GM19455 (cell line): Measurements from ENCODE around the gene NPL.

Experiments used
- ATAC-seq: cut with Tn5 transposase; IDR thresholded peaks from one replicate; pipeline ENCODE4 v1.9.1; 2021; ENCODE audit not compliant: unreplicated experiment

The NPL gene

DNA sequence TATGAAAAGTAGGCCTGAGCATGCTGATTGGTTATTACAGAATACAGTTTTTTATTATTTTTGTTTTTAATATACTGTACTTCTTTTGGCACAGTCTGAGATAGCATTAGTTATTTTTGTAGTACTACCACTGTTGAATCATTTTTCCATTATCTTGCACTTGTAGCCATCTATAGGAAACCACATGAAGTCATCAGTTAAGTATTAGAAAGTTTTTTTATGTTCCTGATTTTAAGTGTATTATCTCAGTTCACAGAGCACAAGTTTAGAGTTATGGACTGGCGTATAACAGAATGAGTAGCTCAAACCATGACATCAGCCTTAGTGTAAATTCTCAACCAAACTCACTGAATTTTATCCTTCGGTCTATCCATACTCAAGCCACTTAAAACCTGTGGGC is 72.4 kb downstream of the NPL start:
- ATAC-seq, result no peak

DNA sequence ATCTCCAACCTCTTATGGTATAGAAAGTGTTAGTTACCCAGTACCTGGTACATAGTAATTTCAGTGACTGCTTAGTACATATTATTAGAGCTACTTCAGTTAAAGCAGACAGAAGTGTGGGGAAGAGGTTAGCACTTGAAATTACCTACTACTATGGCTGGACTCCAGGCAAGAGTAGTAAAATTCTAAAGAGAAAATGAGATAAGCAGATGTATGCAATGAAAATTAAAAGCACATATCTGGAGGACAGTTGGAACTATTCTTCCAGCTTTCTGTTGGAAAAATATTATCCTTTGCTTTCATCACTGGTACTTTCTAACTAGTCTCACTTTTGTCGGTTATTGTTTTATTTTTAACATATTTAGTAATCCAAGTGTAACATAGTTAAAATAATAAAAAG is 73.3 kb downstream of the NPL start:
- no peak for ATAC-seq

GRCh38 chr1:182863940-182864339 is 74.4 kb downstream of the NPL start:
- no peak for ATAC-seq

- ATAC-seq, result no peak
Observed at GRCh38 chr1:182867861-182868260, 78.3 kb downstream of the NPL start.

- ATAC-seq, result no peak
Observed at GRCh38 chr1:182869241-182869666, 79.7 kb downstream of the NPL start.

DNA sequence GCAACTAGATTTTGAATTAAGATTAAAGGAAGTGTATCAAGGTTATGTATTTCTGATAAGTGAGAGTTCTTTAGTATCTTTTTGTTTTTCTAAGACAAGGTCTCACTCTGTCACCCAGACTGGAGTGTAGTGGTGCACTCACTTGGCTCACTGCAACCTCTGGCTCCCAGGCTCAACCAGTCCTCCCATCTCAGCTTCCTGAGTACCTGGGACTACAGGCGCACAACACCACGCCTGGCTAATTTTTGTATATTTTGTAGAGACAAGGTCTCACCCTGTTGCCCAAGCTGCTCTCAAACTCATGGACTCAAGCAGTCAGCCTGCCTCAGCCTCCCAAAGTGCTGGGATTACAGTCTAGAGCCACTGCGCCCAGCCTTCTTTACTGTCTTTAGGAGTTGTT is 83.3 kb downstream of the NPL start:
- ATAC-seq, result no peak

- ATAC-seq, result no peak
Observed at GRCh38 chr1:182875889-182876288, 86.3 kb downstream of the NPL start.

DNA sequence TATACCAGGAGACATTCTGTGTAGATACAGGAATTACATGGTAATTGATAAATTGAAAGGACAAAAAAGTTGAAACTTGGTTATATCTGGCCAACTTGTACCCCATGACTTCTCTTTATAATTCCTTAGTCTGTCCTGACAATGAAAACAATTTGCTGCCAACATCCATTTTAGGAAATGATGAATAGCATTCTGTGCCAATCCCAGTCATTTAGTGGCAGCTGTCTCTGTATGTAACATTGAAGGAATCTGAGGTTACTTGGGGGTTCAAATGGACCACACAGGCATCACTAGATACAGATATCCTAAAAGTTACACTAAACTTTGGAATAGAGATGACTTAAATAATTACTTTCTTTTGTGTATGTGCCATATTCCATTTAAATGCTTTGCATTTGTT is 87.8 kb downstream of the NPL start:
- ATAC-seq, result no peak

DNA sequence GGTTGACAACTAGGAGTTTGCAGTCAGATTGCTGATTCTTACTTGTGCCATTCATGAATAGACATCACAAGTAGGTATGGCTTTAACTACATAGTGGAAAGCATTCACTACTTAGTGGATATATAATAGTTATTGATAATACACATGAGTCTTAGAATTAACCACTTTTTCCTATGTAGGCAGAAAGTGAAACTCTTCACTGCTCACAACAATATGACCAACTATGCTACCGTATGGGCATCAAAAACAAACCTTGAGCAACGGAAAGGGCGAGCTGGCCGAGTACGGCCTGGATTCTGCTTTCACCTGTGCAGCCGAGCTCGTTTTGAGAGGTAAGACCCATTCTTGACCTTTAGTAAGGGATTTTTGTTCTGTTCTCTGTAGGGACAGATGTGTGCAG is 88.3 kb downstream of the NPL start:
- no peak for ATAC-seq
